Activated CD8-positive, alpha-beta memory T cell treated with anti-CD3 and anti-CD28 coated beads, Interleukin-2, amount 50 U/mL, for 24 hours (primary cell): ENCODE results near the gene G6PC1.
"Not testable (repeated sequence)": the region's sequence is repeated elsewhere in the genome, so short reads cannot be mapped to it uniquely, and the experiment has no call there.

Experiments
- DNase-seq: peaks from one replicate; pipeline ENCODE4 v3.0.0-alpha.2; 2020; ENCODE audit errors: extremely low read depth

Gene G6PC1

DNA sequence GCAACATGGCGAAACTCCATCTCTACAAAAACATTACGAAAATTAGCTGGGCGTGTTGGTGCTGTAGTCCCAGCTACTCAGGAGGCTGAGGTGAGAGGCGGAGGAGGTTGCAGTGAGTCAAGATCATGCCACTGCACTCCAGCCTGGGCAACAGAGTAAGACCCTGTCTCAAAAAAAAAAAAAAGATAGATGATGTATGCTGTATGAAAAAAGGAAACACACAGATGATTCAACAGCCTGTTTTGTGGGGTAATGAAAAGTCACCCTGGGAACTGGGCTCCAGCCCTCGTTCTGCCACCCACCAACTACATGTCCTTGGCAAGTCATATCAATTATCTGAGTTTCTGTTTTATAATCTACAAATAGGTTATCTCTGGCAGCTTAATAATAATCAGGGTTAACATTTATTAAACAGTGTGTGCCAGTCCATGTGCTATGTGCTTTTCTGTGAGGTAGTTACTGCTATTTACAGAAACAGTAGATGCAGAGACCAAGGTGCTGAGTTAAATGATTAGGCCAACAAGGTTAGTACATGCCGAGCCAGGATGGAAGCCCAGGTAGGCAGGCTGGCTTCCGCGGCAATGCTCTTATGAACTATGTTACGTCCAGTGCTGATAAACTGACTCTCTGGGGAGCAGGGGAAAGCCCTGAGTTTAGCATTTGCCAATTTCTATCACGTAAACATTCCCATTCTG, 1.1 kb downstream of the G6PC1 start:
- DNase-seq, result no peak

DNA sequence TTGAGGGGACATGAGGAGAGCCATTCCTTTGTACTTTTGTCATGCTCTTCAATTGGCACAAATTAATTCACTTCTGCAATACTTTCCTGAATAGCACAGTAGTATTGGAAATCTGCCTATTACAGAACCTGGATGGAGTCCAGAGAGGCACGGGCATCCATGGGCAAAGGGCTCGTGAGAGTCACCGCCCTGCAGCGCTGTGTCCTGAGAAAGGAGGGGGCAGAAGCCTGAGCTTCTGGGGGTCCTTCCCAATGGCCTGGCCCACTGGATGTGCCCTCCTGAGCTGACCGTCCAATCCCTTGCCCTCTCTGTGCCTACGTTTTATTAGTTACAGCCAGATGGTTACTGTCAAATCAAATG, 3.5 kb downstream of the G6PC1 start:
- DNase-seq, result no peak

DNA sequence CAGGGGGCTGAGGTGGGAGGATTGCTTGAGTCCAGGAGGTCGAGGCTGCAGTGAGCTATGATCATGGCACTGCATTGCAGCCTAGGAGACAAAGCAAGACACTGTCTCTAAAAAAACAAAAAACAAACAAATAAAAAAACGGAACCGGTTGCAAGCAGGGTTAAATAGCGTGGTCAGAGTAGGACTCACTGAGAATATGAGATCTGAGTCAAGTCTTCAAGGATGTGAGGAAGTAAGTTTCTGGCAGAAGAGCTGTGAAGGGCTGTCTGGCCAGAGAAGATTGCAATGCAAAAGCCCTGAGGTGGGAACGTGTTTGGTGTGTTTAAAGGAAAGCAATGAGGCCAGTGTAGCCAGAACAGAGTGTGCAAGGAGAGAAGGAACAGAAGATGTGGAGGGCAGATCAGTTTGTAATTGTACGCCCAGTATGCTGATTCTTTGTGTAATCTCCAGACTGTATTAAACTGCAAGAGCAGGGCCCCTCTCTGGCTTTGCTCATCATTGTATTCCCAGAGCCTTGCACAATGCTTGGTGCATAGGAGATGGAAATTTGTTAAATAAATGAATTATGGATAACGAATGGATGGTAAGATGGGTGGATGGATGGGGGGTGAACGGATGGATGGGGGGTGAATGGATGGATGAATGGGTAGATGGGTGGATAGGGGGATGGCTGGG, 6.3 kb downstream of the G6PC1 start:
- no peak for DNase-seq

DNA sequence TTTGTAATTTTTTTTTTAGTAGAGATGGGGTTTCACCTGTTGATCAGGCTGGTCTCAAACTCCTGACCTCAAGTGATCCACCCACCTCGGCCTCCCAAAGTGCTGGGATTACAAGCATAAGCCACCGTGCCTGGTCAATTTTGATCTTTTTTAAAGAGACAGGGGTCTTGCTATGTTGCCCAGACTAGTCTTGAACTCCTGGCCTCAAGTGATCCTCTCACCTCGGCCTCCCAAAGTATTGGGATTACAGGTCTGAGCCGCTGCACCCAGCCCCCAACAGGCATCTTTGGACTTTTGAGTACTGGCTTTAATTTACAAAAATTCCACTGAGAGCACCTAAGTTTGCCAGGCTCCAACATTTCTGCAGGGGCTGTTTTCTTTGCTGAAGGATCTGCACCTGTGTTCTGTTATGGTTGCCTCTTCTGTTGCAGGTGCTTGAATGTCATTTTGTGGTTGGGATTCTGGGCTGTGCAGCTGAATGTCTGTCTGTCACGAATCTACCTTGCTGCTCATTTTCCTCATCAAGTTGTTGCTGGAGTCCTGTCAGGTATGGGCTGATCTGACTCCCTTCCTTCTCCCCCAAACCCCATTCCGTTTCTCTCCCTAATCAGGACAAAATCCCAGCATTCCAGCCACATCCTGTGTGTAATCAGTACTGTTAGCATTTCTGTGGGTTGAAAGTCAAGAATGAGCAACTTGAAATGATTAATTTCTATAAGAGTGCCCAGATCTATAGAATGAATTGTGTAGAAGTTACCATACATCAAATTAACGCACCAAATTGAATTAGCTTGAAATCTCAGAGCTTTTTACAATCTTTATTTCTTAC, 8.5 kb downstream of the G6PC1 start:
- DNase-seq, result no peak

DNA sequence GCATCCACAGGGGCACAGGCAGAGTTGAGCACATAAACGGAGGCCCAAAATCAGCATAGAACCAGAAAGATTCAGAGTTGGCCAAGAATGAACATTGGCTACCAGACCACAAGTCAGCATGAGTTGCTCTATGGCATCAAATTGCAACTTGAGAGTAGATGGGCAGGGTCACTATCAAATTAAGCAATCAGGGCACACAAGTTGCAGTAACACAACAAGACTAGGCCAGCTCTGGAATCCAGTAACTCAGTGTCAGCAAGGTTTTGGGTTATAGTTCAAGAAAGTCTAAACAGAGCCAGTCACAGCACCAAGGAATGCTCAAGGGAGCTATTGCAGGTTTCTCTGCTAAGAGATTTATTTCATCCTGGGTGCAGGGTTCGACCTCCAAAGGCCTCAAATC, 12.9 kb downstream of the G6PC1 start:
- DNase-seq, result no peak

DNA sequence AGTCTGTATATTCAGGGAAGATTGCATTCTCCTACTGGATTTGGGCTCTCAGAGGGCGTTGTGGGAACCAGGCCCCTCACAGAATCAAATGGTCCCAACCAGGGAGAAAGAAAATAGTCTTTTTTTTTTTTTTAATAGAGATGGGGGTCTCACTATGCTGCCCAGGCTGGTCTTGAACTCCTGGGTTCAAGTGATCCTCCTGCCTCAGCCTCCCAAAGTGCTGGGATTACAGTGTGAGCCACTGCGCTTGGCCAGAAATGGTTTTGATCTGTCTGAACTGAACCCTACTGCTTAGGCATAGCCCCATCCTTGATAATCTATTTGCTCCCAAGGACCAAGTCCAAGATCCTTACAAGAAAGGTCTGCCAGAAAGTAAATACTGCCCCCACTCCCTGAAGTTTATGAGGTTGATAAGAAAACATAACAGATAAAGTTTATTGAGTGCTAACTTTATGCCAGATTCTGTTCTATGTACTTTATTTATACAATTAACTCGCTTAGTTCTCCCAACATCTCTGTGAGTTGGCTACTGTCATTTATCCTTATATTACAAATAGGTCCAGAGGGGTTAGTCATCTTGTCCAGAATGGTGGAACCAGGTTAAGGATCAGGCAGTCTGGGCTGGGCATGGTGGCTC, 13.5 kb downstream of the G6PC1 start:
- no peak for DNase-seq

DNA sequence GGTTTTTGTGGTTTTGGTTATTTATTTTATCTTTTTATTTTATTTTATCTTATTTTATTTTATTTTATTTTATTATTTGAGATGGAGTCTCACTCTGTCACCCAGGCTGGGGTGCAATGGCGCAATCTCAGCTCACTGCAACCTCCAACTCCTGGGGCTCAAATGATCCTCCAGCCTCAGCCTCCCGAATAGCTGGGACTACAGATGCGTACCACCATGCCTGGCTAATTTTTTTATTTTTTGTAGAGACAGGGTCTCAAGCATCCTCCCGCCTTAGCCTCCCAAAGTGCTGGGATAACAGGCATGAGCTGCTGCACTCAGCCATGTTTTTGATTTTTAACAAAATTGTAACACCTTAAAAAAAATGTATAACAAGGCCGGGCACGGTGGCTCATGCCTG, 14.7 kb downstream of the G6PC1 start:
- DNase-seq, result not testable (repeated sequence)

DNA sequence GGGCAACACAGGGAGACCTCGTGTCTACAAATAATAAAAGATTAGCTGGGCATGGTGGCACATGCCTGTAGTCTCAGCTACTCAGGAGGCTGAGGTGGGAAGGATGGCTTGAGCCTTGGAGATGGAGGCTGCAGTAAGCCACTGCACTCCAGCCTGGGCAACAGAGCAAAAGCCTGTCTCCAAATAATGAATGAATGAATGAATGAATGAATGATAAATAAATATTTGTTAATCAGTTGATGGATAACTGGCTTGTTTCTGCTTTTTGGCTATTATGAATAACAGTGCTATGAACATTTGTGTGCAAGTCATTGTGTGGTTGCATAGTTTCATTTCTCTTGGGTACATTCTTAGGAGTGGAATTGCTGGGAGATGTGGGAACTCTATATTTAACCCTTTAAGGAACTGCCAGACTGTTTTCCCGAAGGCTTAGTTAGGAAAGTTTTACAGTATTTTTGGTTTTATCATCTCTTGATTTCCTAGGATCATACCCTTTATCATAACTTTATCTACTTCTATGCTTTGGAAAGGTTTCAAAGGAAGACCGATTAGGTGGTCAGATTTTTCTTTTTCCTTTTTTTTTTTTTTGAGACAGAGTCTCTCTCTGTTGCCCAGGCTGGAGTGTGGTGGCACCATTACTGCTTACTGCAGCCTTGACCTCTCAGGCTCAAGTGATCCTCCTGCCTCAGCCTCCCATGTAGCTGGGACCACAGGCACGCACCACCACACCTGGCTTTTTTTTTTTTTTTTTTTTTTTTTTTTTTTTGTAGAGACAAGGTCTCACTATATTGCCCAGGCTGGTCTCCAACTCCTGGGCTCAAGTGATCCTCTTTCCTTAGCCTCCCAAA, 16.0 kb downstream of the G6PC1 start:
- DNase-seq, result not testable (repeated sequence)

DNA sequence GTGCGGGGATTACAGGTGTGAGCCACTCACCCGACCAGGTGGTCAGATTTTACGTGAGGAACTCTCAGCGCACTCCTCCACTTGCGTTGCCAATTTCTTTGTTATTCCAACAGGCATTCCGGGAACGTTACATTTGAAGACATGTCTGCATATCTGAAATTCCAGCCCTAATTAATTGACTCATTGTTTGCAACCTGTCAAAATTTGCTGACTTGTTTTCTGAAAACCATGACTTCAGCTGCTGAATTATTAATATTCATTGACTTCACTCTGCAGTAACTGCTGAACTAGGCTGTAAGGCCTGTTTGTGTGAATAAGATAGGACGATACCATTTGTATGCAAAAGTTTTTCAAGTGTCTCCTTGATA, 16.6 kb downstream of the G6PC1 start:
- DNase-seq, result no peak

DNA sequence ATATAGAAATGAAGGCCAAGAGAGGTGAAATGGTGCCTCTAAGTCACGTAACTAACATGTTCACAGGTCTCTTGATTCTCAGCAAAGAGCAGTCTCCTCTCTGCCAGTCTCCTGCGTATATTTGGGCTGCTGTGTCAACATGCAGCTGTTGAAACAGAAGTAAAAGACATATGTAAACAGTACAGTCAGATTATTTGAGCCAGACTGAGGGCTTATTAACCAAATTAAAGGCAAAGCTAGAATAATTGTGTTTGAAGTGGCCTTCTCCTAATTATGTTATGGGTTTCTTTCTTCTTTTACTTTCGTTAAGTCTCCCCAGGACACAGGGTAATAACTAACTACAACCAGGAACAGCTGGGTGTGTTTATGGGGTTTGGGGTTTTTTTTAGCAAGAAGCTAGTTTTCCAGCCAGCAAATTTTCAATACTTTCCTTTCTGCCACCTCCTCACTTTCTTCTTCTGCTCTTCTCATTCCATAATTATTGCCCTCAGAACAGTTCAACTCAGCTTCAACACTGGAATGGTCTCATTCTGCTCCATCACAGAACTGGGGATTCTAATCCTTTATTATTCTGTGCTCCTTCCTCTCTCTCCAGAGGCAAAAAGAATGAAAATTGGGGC, 18.4 kb downstream of the G6PC1 start:
- DNase-seq, result no peak

DNA sequence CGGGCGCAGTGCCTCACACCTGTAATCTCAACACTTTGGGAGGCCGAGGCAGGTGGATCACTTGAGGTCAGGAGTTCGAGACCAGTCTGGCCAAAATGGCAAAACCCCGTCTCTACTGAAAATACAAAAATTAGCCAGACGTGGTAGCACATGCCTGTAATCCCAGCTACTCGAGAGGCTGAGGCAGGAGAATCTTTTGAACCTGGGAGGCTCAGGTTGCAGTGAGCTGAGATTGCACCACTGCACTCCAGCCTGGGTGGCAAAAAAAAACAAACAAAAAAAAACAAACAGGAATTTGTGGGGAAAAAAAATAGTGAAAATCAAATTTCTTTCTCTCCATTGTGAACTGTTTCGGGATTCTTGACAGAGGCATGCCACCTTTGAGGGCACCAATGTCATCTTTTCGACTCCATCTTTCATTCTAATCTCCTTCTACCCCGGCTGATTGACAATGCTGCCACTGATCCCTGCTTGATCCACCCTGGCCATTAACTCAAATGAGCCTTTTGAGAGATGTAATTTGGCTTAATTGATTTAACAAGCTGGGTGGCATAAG, 19.0 kb downstream of the G6PC1 start:
- DNase-seq, result not testable (repeated sequence)

DNA sequence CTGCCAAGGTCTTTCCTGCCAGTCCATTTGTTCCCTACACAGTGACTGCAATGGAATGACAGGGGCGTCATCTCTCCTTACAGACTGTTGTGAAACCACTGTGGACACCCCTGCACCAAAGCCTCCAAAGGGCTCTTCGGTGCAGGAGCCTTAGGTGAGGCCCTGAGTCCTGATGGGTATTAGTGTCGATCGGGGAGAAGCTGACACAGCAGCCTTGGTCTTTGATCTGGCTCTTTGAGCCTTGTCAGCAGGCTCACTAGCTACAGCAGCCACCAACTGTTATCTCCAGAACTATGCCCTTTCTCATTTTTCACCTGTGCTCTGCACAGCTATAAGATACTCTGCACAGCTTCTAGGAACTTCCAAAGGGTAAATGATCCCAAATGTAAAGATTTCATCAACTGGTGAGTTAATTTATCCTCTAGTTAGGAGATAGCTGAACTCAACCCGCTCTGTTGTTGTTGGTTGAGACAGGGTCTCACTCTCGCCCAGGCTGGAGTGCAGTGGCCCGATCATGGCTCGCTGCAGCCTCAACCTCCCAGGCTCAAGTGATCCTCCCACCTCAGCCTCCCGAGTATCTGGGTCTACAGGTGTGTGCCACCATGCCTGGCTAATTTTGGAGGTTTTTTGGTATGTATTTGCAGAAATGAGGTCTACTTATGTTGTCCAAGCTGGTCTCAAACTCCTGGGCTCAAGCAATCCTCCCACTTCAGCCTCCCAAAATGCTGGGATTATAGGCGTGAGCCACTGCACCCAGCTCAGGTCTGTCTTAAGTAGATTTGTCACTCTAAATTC, 19.7 kb downstream of the G6PC1 start:
- DNase-seq, result no peak

DNA sequence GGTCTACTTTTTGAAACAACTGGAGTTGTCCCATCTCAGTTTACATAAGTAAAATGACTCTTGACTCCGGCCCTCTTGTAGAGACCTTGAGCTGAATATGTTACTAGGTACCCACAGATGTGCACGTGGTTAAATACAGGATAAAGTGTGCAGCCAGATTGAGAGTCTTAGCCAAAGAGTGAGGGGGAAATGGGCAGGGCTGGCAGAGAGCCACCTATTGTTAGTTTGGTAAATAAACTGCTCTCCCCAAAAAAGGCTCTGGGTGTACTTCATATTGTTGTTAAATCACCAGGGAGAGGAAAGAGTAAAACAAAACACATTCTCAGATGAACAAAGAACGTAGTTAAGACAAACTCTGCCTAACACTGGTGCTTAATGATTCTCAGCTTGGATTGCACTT, 20.3 kb downstream of the G6PC1 start:
- no peak for DNase-seq

DNA sequence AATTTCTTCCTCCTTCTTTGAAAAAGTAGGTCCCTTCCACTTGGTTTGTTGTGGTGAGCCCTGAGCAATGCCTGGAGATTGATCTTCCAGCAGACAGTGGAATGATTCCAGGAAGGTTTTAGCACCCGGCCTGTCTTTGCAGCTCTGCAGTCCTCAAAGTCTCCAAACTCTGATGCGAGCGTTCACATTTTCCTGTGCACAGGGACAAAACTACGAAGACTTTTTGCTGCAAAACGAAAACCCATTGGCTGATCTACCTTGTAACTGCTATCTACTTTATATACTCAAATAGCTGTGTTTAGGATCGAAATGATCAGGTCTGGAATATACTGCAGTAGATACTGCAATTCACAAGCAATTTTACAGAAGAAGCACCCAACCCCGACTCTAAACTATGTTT, 21.7 kb downstream of the G6PC1 start:
- no peak for DNase-seq

DNA sequence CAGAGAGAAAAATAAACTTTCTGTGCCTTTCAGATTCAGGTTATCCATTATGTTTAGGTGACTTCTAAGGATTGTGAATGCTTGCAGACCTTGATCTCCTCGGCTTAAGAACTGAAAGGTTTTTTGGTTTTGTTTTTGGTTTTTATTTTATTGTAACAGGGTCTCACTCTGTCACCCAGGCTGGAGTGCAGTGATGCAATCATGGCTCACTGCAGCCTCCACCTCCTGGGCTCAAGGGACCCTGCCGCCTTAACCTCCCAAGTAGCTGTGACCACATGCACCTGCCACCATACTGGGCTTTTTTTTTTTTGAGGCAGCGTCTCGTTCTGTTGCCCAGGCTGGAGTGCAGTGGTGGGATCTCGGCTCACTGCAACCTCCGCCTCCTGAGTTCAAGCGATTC, 22.9 kb downstream of the G6PC1 start:
- not testable (repeated sequence) for DNase-seq

DNA sequence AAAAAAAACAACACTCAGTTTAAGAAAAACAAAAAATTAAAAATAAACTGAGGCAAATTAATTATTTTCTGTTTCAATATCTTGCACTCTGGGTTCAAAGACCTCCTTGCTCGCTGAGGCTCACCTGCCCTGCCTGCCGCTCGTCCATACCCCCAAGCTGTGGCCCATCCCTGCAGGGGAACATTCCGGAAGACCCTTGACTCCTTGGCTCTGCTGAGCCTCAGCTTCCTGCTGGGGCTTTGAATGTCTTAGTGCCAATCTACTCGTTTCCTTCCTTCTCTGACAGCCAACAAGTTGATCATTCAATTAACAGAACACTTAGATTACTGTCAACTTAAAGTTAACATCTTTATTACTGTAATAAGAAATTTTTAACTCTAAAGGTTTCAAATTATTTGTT, 24.3 kb downstream of the G6PC1 start:
- no peak for DNase-seq

DNA sequence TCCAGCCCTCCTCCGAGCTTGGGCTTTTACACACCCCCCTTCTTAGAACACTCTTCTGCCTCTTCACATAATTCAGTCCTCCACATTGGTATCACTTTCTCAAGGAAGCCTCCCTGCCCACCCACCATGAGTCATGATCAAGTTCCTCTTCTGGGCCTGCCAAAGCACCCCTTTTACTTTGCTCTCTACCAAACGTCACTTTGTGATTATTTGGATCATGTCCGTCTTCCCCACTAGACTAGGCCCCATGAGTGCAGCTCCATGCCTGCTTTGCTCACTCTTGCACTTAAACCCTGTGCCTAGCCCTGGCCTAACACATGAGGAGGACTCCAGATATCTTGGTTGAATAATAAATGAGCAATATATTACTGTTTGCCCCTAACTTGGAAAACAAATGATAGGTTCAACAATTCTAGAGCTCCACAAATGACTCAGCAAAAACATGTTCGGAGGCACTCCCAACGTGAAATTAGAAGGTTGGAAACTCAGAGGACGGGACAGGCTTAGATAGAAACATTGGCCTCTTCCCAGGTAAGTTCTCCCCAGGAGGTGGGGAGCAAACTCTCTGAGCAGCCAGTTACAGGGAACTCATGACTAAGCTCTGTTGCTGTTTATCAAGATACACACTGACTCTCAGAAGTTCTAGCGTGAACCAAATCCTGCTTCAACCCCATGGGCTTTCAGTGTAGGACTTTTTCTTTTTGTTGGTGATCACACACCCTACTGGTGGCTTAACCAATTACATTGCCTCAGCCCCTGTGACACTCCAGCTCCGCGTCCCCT, 28.3 kb downstream of the G6PC1 start:
- no peak for DNase-seq

DNA sequence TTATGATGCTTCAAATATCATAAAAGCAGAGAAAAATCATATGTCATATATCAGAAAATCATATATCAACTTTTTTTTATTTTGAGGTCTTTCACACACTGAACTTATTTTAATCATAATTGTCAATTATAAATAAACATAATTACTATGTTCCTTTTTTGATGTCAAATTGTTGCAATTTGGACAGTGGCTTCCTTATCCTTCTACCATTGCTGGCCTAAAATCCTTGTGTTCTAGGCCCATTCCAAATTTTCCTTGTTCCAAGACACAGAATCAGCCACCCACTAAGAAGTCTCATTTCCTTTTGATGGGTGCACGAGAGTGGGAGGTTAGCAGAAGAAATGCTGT, 28.9 kb downstream of the G6PC1 start:
- no peak for DNase-seq
